ENCODE results near the gene CDC6.

CDC6 gene

DNA sequence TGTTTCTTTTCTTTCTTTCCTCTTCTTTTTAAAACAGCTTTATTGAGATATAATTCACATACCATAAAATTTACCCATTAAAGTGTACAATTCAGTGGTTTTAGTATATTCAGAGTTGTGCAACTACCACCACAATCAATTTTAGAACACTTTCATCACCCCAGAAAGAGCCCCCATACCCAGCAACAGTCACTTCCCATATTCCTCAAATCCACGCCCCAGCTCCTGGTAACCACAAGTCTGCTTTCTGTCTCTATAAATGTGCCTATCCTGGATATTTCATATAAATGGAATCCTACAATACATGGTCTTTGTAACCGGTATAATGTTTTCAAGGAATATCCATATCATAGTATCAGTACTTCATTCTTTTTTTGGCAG, 40.7 kb downstream of the CDC6 start:
- TF ChIP-seq, protein P1, sequence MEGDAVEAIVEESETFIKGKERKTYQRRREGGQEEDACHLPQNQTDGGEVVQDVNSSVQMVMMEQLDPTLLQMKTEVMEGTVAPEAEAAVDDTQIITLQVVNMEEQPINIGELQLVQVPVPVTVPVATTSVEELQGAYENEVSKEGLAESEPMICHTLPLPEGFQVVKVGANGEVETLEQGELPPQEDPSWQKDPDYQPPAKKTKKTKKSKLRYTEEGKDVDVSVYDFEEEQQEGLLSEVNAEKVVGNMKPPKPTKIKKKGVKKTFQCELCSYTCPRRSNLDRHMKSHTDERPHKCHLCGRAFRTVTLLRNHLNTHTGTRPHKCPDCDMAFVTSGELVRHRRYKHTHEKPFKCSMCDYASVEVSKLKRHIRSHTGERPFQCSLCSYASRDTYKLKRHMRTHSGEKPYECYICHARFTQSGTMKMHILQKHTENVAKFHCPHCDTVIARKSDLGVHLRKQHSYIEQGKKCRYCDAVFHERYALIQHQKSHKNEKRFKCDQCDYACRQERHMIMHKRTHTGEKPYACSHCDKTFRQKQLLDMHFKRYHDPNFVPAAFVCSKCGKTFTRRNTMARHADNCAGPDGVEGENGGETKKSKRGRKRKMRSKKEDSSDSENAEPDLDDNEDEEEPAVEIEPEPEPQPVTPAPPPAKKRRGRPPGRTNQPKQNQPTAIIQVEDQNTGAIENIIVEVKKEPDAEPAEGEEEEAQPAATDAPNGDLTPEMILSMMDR (IDR thresholded peaks at IDR 0.05; ENCODE audit: control insufficient read depth, extremely low read depth, insufficient read depth): no peak
- DNase-seq (ENCODE audit: low read depth): no peak

DNA sequence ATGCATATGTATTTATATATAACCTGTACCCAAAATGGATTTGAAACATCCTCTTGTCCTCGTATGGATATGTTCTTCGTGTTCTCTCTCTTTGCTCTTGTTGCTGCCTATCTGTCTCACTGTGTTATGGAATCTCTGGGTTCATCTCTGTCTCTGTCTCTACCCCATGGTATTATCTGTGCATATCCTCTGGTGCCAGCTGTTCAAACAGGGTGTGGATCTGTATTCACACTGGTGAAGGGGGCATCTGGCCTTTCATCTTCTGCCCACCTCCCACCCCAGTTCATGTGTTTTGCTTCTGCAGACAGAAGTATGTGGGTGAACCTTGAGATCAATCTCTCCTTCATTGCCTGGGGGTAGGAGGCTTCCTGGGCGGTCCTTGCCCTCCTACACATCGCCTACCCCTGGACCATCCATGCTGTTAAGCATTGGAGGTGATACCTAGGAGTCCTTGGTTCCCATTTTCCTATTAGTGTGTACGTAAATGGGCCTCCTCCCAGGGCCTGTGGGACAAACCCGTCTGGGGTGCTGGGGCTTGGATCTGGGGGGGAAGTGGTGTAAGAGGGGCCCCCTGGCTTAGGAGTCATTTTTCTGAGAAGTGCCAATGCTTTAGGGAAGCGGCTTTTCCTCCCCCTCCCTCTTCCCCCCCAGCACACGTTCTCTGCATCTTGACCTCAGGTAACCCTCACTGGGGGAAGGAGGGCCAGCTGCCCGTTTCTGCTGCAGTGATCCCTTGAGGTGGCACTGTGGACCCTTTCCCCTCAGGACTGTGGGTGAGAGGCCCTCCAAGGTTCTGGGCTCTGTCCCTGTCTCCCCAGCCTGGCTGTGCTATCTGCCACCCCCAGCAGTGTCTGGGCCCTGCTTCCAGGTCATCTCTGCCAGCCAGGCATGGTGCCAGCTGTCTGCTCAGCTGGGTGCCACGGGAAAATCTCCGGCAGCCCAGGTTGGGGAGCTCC, 42.4 kb downstream of the CDC6 start:
- peak; percentile 55 for DNase-seq (ENCODE audit: low read depth)
- TF ChIP-seq, protein P1 (IDR thresholded peaks at IDR 0.05; ENCODE audit: control insufficient read depth, extremely low read depth, insufficient read depth): no peak
- peak overlapping the region; percentile 36 for H3K4me3 ChIP-seq (ENCODE audit: low read depth, low read length)

More for the DNA sequence above, 40.7 kb downstream of the CDC6 start:
- no peak overlapping the region for H3K4me3 ChIP-seq (ENCODE audit: low read depth, low read length)

DNA sequence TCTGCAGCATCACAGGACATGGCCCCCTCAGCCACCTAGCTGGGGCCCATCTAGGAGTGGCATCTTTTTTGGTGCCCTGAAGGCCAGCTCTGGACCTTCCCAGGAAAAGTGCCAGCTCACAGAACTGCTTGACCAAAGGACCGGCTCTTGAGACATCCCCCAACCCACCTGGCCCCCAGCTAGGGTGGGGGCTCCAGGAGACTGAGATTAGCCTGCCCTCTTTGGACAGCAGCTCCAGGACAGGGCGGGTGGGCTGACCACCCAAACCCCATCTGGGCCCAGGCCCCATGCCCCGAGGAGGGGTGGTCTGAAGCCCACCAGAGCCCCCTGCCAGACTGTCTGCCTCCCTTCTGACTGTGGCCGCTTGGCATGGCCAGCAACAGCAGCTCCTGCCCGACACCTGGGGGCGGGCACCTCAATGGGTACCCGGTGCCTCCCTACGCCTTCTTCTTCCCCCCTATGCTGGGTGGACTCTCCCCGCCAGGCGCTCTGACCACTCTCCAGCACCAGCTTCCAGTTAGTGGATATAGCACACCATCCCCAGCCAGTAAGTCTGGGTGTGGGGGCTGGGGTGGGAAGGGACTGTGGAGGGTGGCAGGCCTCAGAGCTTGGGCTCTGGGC, 43.3 kb downstream of the CDC6 start:
- DNase-seq (ENCODE audit: low read depth): no peak
- peak overlapping the region; percentile 36 for H3K4me3 ChIP-seq (ENCODE audit: low read depth, low read length)
- TF ChIP-seq, protein P1 (IDR thresholded peaks at IDR 0.05; ENCODE audit: control insufficient read depth, extremely low read depth, insufficient read depth): no peak

DNA sequence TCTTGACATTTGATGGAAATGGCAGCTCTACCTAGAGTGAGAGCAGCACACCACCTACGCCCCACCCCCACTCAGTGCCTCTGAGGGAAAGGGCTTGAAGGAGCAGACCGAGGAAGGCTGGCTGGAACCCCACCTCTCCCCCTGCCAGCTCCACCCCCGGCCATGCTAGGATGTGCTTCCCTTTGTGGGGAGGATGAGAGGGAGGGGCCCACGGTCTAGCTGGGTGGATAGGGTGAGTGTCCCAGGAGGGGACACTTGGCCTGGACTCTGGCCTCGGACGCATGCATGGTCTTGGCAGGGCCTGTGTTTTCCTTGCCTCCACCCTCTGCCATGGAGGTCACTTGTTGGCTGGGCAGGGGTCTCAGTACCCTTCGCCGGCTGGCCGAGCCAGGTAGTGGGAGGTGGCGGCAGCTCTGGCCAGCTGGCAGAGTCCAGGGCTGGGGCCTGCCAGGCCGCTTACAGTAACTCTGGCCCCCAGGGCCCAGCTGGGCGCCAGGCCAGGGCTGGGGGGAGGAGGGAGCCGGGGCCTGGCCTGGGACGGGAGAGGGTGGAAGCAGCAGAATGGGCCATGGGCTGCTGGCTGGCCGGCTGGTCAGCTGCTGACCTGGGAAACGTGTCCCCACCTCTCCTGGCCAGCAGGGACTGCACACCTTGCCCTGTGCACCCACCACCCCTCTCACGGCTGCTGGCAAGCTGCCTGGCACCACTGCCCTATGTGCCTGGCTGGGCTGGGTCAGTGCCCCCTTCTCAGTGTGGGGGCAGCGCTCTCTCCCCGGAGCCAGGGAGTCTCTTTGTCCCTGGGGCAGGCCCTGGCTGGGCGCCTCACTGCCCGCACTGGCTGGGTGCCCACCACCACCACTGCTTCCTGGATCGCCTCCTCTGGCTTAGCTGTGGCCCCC, 44.3 kb downstream of the CDC6 start:
- H3K4me3 ChIP-seq (ENCODE audit: low read depth, low read length): peak overlapping the region; percentile 18; the same call in 1 of the 2 replicates
- DNase-seq (ENCODE audit: low read depth): peak; percentile 69
- TF ChIP-seq, protein P1 (IDR thresholded peaks at IDR 0.05; ENCODE audit: control insufficient read depth, extremely low read depth, insufficient read depth): no peak

DNA sequence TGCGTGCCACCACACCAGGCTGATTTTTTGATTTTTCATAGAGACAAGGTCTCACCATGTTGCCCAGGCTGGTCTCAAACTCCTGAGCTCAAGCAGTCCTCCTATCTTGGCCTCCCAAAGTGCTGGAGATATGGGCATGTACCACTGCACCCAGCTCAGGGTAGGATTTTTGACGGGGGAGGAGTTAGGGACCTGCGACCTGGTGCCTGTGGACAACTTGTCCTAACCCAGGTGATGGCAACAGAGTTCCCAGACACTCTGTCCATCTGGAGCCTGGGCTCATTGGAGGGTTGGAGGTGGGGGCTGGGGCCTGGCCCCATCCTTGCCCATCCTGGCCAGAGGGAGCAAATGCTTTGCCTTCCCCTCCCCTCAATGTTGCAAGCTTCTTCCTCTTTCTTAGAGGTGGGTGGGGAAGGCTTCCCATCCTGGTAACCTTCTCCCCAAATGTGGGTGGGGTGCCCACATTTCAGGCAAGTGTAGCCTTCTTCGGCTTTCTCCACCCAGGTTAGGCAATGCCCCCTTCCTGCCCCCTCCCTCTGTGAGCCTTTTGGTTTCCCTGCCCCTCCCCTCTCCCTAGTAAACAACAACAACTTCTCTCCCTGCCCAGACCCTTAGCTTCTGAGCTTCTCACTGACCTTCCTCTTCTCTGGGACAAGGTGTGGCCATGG, 46.2 kb downstream of the CDC6 start:
- TF ChIP-seq, protein P1 (IDR thresholded peaks at IDR 0.05; ENCODE audit: control insufficient read depth, extremely low read depth, insufficient read depth): no peak
- no peak overlapping the region for H3K4me3 ChIP-seq (ENCODE audit: low read depth, low read length)
- no peak for DNase-seq (ENCODE audit: low read depth)

DNA sequence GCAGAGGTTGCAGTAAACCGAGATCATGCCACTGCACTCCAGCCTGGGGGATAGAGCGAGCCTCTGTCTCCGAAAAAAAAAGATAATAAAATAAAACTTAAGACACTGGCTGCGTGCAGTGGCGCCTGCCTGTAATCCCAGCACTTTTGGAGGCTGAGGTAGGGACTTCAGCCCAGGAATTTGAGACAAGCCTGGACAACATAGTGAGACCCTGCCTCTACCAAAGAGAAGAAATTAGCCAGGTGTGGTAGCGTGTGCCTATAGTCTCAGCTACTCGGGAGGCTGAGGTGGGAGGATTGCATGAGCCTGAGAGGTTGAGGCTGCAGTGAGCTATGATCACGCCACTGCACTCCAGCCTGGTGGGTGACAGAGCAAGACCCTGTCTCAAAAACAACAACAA, 47.9 kb downstream of the CDC6 start:
- H3K4me3 ChIP-seq (ENCODE audit: low read depth, low read length): no peak overlapping the region
- TF ChIP-seq, protein P1 (IDR thresholded peaks at IDR 0.05; ENCODE audit: control insufficient read depth, extremely low read depth, insufficient read depth): no peak
- no peak for DNase-seq (ENCODE audit: low read depth)

Data from LNCaP clone FGC (cell line).